ENCODE data around the gene KRTAP9-4. TPM values are rescaled to one million over a fixed set of nuclear protein-coding genes. Genes with fewer than 3 reads are reported as not detected.

KRTAP9-4 gene
- total and polyA plus RNA-seq, 2 of the 8 experiments (the other 6 are each of a cell fraction or from before 2014, with no cell fraction given) = not detected

- POLR2A ChIA-PET (ENCODE audit: partially characterized antibody) = interaction anchor here (0.6 kb wide), 1 partner anchor 43 kb away, joined by 3 read pairs; no protein-coding TSS in a partner anchor
- H4K5ac ChIP-seq (ENCODE audit: insufficient read length, low read depth, low read length) = no peak overlapping the region
- no peak overlapping the region for H2AFZ ChIP-seq (ENCODE audit: low read length)
- H3K79me1 ChIP-seq (ENCODE audit: low read depth, low read length) = no peaks in the 10 kb centered on the region
- H2BK15ac ChIP-seq (ENCODE audit: low read length) = no peak overlapping the region
- no peak overlapping the region for H3K18ac ChIP-seq (ENCODE audit: extremely low read depth, low read length)
- H4K8ac ChIP-seq (ENCODE audit: extremely low read depth, insufficient read depth, low read length) = no peak overlapping the region
- DNase-seq (ENCODE audit: low read depth in 1 of 2, low spot score in 2 of 2) (no peak), FAIRE-seq (no peak)
- H3K9me3 ChIP-seq (ENCODE audit: insufficient read depth in 2 of 2, low read depth in 1 of 2, low read length in 1 of 2) = no peaks in the 10 kb centered on the region
- no peak overlapping the region for H3K14ac ChIP-seq (ENCODE audit: insufficient read length)
- no peak overlapping the region for H3K27ac ChIP-seq (ENCODE audit: low read depth, low read length)
- no peak overlapping the region for H3K4me3 ChIP-seq (ENCODE audit: extremely low read depth in 1 of 4, insufficient read depth in 2 of 4, low read depth in 3 of 4, low read length in 4 of 4)
- H3K4me2 ChIP-seq (ENCODE audit: insufficient read depth in 1 of 2, low read depth in 2 of 2, low read length in 2 of 2) = no peak overlapping the region
- no peak overlapping the region for H2BK120ac ChIP-seq (replicated peaks; ENCODE audit: low read depth, low read length)
- H3K4ac ChIP-seq (replicated peaks; ENCODE audit: insufficient read length, low read depth, low read length) = no peak overlapping the region
- H3K9ac ChIP-seq (replicated peaks in 1 of 4; ENCODE audit: extremely low read depth in 1 of 4, low read depth in 3 of 4, low read length in 3 of 4) = no peak overlapping the region
- CTCF ChIA-PET (ENCODE audit: partially characterized antibody) = interaction anchor here (0.8 to 1.3 kb wide), 3 partner anchors 182 to 436 kb away, joined by 3 read pairs; no protein-coding TSS in a partner anchor
- no peaks in the 10 kb centered on the region; a peak in 1 of 7 replicates for H3K4me1 ChIP-seq (replicated peaks in 1 of 4; ENCODE audit: control insufficient read depth in 3 of 4, insufficient read depth in 4 of 4, low read length in 3 of 4)
- no peaks in the 10 kb centered on the region for H3K36me3 ChIP-seq (ENCODE audit: control insufficient read depth in 2 of 4, insufficient read depth in 4 of 4, low read length in 3 of 4)
- H2BK5ac ChIP-seq (ENCODE audit: low read depth, low read length) = no peak overlapping the region
- H2BK12ac ChIP-seq (ENCODE audit: low read depth, low read length) = no peak overlapping the region
- no peak overlapping the region for H4K91ac ChIP-seq (replicated peaks; ENCODE audit: insufficient read length, low read length)
- no peak overlapping the region for H2BK20ac ChIP-seq (ENCODE audit: low read length)
- no peaks in the 10 kb centered on the region for H3K23me2 ChIP-seq (ENCODE audit: low read depth, low read length)
- H3K23ac ChIP-seq (ENCODE audit: insufficient read length) = no peak overlapping the region
- no peaks in the 10 kb centered on the region for H4K20me1 ChIP-seq (replicated peaks in 1 of 2; ENCODE audit: control insufficient read depth in 1 of 2, insufficient read depth in 2 of 2, low read length in 2 of 2)
- H3K79me2 ChIP-seq (ENCODE audit: control insufficient read depth in 1 of 2, insufficient read depth in 2 of 2, low read length in 2 of 2) = no peaks in the 10 kb centered on the region
- H2AK5ac ChIP-seq (ENCODE audit: low read depth, low read length) = no peak overlapping the region
- TF ChIP-seq CEBPB (IDR thresholded peaks at IDR 0.05; ENCODE audit: low read depth, low read length) = no peak
- TF ChIP-seq EZH2 (IDR thresholded peaks at IDR 0.05; ENCODE audit: low read depth, low read length, severe bottlenecking) = no peak
- TF ChIP-seq CREB1 (IDR thresholded peaks at IDR 0.05) = no peak
- no peak for TF ChIP-seq SIRT6 (IDR thresholded peaks at IDR 0.05; ENCODE audit: low read length)
- TF ChIP-seq ZNF274 (IDR thresholded peaks at IDR 0.05; ENCODE audit: borderline replicate concordance, extremely low read depth, low read length) = no peak
- no peak for TF ChIP-seq TEAD4 (IDR thresholded peaks at IDR 0.05; ENCODE audit: low read depth, low read length)
- TF ChIP-seq RAD21 (IDR thresholded peaks at IDR 0.05 in 1 of 2, conservative IDR thresholded peaks at IDR 0.05 in 1 of 2; ENCODE audit: low read depth in 2 of 2, low read length in 2 of 2) = no peak
- TF ChIP-seq POU5F1 (IDR thresholded peaks at IDR 0.05; ENCODE audit: low read depth, low read length) = no peak
- H3K27me3 ChIP-seq (replicated peaks in 1 of 4; ENCODE audit: control insufficient read depth in 3 of 4, extremely low read depth in 1 of 4, insufficient read depth in 3 of 4, low read length in 3 of 4) = no peaks in the 10 kb centered on the region
- no peak overlapping the region for H3K56ac ChIP-seq (replicated peaks; ENCODE audit: insufficient read length, low read depth, low read length)
Measured at GRCh38 chr17:41230094-41230493, 19.4 kb upstream of the KRTAP9-4 start.
